SK-N-SH treated with all-trans-retinoic acid at 6 μM for 48 hours (cell line): ENCODE data around the gene CUBN.

Experiments used
- ESRRG ChIP-seq: fragments of 250-450 bp; sonication (Bioruptor Pico); IDR thresholded peaks from 2 replicates; pipeline ENCODE4 v1.6.1; 2021; ENCODE audit warnings: mild to moderate bottlenecking
- ISL1 ChIP-seq: fragments of 250-450 bp; sonication (Bioruptor Pico); IDR thresholded peaks from 2 replicates; pipeline ENCODE4 v2.1.2; 2022; ENCODE audit warnings: mild to moderate bottlenecking, moderate library complexity
- TCF4 ChIP-seq: fragments of 250-450 bp; sonication (Bioruptor Pico); IDR thresholded peaks from 2 replicates; pipeline ENCODE4 v1.8.0; 2021; ENCODE audit warnings: mild to moderate bottlenecking, moderate library complexity, borderline replicate concordance
- TOX ChIP-seq: fragments of 250-450 bp; sonication (Bioruptor Pico); IDR thresholded peaks from 2 replicates; pipeline ENCODE4 v1.8.0; 2021; ENCODE audit warnings: mild to moderate bottlenecking, moderate library complexity, borderline replicate concordance
- ZFP3 ChIP-seq: fragments of 250-450 bp; sonication (Bioruptor Pico); IDR thresholded peaks from 2 replicates; pipeline ENCODE4 v1.5.0; 2020; ENCODE audit warnings: mild to moderate bottlenecking, moderate library complexity
- ZNF565 ChIP-seq: fragments of 450-650 bp; formaldehyde crosslinking; conservative IDR thresholded peaks from 2 replicates; pipeline ENCODE4 v1.5.0; 2020; ENCODE audit warnings: low read depth, mild to moderate bottlenecking, moderate library complexity
- ZNF8 ChIP-seq: fragments of 450-650 bp; formaldehyde crosslinking; IDR thresholded peaks from 2 replicates; pipeline ENCODE4 v1.5.0; 2020; ENCODE audit warnings: mild to moderate bottlenecking, moderate library complexity
- TF ChIP-seq, protein P1 (sequence below): fragments of 250-450 bp; sonication (Bioruptor Pico); IDR thresholded peaks from 2 replicates; pipeline ENCODE4 v1.5.0; 2020; ENCODE audit warnings: mild to moderate bottlenecking, moderate library complexity
- TF ChIP-seq, protein P2 (sequence below): fragments of 250-450 bp; sonication (Bioruptor Pico); IDR thresholded peaks from 2 replicates; pipeline ENCODE4 v1.5.1; 2020; ENCODE audit warnings: low read depth, mild to moderate bottlenecking, moderate library complexity

- TF ChIP-seq TCF4 (CRISPR knock-in tag) (no peak), ISL1 (CRISPR knock-in tag) (no peak), TOX (CRISPR knock-in tag) (no peak), ZFP3 (no peak), ZNF8 (CRISPR knock-in tag) (no peak), ESRRG (CRISPR knock-in tag) (no peak), ZNF565 (CRISPR knock-in tag) (no peak)
- TF ChIP-seq, protein P1, sequence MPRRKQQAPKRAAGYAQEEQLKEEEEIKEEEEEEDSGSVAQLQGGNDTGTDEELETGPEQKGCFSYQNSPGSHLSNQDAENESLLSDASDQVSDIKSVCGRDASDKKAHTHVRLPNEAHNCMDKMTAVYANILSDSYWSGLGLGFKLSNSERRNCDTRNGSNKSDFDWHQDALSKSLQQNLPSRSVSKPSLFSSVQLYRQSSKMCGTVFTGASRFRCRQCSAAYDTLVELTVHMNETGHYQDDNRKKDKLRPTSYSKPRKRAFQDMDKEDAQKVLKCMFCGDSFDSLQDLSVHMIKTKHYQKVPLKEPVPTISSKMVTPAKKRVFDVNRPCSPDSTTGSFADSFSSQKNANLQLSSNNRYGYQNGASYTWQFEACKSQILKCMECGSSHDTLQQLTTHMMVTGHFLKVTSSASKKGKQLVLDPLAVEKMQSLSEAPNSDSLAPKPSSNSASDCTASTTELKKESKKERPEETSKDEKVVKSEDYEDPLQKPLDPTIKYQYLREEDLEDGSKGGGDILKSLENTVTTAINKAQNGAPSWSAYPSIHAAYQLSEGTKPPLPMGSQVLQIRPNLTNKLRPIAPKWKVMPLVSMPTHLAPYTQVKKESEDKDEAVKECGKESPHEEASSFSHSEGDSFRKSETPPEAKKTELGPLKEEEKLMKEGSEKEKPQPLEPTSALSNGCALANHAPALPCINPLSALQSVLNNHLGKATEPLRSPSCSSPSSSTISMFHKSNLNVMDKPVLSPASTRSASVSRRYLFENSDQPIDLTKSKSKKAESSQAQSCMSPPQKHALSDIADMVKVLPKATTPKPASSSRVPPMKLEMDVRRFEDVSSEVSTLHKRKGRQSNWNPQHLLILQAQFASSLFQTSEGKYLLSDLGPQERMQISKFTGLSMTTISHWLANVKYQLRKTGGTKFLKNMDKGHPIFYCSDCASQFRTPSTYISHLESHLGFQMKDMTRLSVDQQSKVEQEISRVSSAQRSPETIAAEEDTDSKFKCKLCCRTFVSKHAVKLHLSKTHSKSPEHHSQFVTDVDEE (CRISPR knock-in tag), result no peak
- TF ChIP-seq, protein P2, sequence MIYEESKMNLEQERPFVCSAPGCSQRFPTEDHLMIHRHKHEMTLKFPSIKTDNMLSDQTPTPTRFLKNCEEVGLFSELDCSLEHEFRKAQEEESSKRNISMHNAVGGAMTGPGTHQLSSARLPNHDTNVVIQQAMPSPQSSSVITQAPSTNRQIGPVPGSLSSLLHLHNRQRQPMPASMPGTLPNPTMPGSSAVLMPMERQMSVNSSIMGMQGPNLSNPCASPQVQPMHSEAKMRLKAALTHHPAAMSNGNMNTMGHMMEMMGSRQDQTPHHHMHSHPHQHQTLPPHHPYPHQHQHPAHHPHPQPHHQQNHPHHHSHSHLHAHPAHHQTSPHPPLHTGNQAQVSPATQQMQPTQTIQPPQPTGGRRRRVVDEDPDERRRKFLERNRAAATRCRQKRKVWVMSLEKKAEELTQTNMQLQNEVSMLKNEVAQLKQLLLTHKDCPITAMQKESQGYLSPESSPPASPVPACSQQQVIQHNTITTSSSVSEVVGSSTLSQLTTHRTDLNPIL (CRISPR knock-in tag), result no peak
Measured at GRCh38 chr10:16954280-16955030, 175.2 kb downstream of the CUBN start.
